ENCODE measurements around the gene CTSD.
"Not testable (repeated sequence)": the region's sequence is repeated elsewhere in the genome, so short reads cannot be mapped to it uniquely, and the experiment has no call there.

CTSD gene

DNA sequence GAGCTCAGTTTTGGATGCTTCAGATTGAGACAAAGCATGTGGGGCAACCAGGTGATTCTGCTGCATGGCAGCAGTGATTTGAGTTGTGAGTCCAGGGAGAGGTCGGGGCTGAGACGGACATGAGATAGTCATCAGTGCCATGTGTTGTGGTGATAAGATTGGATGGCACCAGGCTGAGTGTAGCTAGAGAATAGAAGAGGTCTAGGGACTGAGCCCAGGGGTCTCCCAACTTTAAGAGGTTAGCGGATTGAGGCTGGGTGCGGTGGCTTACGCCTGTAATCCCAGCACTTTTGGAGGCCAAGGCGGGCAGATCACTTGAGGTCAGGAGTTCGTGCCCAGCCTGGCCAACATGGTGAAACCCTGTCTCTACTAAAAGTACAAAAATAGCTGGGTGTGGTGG lies 6.3 kb upstream of the CTSD start:
- DNase-seq (ENCODE audit: low spot score) = no peak

GRCh38 chr11:1769304-1769936 lies 5.7 kb upstream of the CTSD start:
- DNase-seq (ENCODE audit: low spot score) = not testable (repeated sequence)

DNA sequence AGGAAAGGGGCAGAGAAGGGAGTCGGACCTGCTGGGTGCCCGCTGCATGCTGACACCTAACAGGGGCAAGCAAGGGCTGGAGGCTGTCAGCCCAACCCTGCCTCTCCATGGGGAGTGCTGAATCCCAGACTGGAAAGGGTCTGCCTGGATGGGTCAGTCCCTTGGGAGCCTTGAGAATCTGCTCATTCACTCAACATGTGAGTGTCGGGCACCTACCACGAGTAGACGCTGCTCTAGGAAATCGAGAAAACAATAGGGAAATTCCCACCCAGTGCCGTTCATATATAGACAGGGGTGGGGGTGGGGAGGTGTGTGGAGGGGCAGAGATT lies 4.4 kb upstream of the CTSD start:
- DNase-seq (ENCODE audit: low spot score) = no peak

DNA sequence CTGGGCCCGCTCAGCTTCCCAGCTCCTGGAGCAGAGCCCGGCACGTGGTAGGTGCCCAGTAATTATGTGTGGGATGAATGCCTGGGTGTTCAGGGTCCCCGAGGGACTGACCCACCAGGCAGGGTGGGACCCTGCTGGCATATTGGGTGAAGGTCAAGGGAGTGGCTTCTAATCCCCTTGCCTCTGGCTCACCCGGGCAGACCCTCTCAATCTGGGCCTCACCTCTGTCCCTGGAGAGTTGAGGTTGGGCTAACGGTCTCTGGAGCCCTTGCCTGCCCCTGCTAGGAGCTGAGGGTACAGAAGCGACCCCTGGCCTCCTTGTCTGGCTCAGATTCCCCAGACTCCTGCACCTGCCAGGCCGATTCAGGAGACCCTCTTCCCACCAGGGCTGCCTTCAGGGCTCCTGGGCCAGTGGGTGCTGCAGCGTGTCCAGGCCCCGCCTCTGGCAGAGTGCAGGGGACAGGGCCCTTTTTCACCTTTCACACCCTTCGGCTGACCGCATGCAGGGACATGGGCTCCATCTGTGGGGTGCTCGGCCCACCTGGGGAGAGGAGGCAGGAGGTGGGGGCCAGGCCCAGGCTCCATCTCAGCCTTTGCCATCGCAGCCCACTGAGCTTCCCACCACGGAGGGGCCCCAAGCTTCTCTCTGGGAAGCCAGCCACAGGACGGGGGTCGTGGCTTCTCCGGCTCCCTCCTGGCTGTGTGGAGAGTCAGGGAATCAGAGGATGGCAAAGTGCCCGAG lies 3.8 kb upstream of the CTSD start:
- no peak for DNase-seq (ENCODE audit: low spot score)

DNA sequence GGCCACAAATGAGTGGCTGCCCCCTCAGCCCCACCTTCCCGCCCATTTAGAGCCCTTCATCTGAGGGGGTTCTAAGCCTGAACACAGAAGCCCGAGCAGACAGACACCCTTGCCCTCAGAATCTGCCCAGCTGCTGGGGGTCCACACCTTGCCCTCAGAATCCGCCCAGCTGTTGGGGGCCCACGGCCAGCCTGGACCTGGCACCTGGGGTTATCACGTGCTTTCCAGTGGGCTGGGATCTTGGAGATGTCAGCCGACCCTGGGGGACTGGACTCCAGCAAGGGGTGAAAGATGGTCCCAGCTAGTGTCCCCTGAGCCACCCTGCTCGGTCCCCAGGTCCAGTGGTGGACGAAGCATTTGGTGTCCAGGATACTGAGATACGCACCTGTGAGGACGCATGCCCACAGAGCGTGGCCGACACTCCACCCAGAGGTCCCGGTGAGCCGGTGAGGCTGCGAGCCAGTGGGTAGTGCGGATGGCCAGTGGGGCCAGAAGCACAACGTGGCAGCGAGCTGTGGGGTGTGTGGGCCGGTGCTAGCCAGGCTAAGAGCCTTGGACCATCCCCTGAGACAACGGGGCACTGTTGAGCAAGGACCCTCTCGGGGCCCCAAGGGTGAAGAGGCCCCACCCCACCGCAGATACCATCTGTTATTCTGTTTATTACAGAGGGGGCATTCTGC lies 3.1 kb upstream of the CTSD start:
- DNase-seq (ENCODE audit: low spot score) = no peak

GRCh38 chr11:1765871-1766718 lies 2.4 kb upstream of the CTSD start:
- no peak for DNase-seq (ENCODE audit: low spot score)

DNA sequence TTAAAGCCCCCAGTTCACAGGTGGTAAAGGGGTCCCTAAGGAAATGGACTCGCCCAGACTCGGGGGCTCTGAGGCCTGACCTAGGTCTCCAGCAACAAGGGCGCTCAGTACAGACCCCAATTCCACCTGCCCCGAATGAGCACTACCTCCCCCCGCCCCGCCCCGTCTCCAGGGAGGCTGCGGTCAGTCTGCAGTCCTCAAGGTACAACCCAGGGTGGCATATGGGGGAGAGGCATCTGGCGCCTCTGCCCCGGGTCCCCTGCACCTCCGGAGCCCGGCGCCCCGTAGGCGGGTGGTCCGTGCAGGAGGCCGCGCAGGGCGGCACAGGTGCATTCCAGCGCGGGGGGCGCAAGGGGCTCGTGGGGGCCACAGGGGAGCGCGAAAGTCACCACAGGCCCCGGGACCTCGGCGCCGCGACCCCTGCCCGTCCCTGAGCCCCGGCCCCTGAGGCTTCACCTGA lies 361 bp downstream of the CTSD start:
- no peak for DNase-seq (ENCODE audit: low spot score)

DNA sequence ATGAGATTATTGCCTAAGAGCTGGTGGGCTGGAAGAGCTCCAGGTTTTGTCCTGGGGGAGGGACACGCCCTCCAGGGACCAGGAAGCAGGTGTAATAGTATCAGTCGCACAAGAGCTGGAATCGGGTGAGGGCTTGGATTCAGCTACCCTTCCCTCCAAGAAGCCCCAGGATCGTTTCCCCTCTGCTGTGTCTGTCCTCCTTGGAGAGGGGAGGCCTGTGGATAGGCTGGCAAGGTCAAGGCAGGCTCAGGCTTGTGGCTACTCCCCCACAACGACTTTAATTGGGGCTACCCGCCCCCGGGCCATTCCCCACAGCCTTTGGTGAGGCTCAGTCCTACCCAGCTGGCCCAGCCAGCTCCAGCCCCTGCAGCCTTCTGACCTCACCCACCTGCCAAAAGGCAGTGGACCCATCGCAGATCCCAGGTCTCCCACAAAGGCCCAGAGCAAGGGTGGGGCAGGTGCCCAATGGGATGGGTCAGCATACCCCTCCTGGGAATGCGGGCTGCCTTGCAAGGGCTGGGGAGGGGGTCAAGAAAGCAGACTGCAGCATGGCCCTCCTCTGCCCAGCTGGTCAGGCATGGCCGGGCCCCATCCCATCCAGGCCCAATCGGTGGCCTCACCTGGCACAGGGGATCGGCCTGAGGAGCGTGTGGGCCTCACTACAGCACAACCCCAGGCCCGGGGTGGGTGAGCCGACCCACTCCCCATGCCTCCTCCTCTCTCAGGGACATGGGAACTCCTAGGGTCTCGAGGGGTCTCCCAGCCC lies 1.0 kb downstream of the CTSD start:
- no peak for DNase-seq (ENCODE audit: low spot score)

DNA sequence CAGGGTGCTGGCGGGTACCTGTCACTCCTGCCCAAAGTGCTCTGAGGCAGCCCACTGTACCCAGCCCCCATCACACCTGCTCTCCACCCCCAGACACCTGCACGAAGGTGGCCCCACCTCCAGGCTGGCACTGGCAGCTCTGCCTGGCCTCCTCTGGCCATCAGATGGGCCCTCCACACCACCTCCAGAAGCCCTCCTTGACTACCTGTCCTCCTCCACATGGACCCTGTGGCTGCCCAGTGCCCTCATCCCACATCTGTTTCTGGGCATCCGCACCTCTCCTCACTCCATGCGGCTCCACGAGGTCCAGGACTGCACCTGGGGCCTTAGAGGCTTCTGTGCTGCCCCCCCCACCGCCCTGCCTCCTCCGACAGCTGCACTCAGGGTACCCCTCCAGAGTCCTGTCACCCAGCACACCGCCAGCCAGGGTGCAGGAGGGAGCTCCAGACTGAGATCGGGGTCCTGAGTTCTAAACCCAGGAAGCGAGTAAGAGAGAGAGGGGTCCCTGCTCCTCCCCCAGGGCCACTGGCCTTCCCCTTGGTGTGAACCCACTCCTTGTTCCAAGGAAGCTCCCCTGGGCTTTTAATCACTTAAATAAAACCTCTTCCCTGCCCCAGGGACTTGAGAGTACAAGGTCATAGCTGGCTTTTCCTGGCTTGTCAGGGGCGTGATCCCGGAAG lies 1.7 kb downstream of the CTSD start:
- DNase-seq (ENCODE audit: low spot score) = no peak

- no peak for DNase-seq (ENCODE audit: low spot score)
These were observed 2.4 kb downstream of the CTSD start for GRCh38 chr11:1761110-1761856.

DNA sequence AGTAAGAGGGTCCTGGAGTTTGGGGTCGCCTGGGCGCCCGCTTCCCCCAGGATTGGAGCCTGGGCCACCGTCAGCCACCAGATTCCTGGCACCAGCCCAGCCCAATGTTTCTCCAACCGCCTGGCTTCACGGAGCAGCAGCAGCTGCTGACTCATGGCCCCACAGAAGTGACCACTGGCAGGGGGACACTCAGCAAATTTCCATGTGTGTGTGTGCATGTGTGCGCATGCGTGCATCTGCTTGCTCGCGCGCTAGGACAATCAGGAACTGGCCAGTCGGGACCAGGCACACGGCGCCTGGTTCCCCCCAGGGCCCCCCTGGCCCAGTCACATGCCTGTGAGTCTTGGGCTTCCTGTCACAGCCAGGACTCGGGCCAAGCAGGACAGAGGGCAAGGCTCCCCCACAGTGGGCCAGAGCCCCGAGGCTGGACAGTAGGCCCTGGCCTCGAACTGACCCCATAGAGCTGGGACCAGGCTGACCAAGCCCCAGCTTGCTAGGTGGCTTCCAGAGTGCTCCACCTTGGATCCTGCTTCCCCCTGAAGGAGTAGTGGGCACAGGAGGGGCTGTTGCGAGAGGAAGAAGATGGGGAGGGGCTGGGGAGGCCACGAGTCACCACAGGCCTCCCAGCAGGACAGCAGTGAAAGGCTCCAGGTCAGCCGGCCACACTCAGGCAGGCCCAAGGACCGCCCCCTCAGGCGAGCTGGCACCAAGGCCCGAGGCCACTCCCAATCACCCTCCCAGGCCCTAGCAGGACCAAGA lies 3.2 kb downstream of the CTSD start:
- no peak for DNase-seq (ENCODE audit: low spot score)

DNA sequence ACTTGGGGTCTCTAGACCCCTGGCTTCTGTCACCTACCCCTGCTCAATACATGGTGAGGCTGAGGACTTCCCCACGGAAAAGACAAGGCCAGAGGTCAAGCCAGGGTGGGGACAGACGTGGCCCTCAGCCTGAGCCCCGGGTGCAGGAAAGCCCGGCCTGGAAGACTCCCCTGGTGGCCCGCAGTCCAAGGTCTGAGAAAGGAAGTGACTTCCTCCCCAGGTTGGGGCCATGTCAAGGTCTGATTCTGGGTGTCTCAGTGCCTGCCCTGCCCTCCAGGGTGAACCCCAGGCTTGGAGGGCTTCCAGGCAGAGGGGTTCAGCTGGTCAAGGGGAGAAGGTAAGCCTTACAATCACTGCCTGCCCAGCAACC lies 3.9 kb downstream of the CTSD start:
- no peak for DNase-seq (ENCODE audit: low spot score)

- no peak for DNase-seq (ENCODE audit: low spot score)
These were observed 4.4 kb downstream of the CTSD start for GRCh38 chr11:1759151-1759850.

DNA sequence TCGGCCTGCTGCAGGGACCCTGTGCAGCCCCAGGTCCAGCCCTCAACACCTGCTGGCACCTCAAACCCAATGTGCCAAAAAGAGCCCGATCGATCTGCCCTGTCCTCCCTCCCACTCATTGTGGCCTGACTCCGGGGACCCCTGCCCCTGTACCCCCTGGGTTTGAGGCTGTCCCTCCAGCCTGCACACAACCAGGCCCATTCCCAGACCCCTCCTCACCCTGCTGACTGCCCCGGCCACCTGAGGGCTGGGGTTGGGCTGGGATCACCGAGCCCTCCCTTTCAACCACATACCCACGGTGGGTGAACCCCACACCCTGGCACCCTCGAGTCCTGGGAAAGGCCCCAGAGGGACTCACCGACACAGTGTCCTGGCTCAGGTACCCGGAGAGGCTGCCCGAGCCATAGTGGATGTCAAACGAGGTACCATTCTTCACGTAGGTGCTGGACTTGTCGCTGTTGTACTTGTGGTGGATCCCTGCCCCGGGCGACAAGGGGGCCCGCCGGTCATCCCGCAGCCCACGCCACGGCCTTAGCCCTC lies 5.0 kb downstream of the CTSD start:
- no peak for DNase-seq (ENCODE audit: low spot score)

GRCh38 chr11:1757861-1758610 lies 5.7 kb downstream of the CTSD start:
- no peak for DNase-seq (ENCODE audit: low spot score)

DNA sequence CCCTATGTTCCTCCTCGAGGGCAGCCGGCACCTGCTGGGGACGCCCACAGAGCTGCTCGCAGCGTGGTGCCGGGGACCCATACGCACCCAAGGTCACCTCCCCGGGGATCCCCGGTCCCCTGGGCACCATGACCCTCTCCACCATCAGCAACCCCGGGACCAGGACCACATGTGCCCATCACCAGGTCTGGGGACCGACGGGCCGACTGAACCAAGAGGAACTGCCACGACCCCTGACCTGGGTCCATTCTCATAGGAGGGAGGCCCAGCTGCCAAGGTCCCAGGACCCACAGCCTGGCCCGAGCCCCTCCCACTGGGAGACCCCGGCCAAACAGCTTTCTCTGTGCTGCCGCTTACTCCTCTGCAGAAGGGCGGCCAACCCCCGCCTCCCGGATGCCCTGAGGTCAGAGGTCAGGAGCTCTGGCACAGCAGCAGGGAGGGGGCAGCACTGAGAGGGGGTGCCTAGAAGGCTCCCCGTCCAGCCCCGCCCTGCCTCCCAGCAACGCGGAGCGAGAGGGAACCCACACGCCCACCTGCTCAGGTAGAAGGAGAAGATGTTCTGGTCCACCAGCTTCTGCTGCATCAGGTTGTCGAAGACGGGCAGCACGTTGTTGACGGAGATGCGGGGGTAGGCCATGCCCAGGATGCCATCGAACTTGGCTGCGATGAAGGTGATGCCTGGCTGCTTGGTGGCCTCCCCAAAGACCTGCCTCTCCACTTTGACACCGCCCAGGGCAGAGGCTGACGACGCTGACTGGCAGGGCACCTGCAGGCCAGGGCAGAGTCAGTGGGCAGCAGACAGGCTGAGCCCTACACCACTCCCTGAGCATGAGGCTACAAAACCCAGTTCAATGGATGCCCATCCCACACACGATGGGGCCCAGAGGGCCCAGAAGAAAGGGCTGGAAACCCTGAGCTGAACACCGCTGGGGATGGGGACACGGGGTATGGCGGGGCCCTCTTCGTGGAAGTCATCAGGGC lies 6.6 kb downstream of the CTSD start:
- DNase-seq (ENCODE audit: low spot score) = no peak
